NT2/D1 (cell line): ENCODE results near the gene KRTAP10-6.

Experiments used
- DNase-seq: peaks from one replicate; pipeline ENCODE4 v3.0.0-alpha.2; 2011; ENCODE audit warnings: low read depth, low spot score
- H3K27me3 ChIP-seq: 2 replicates; pipeline ENCODE4 v1.6.0; 2011; ENCODE audit warnings: mild to moderate bottlenecking; ENCODE audit not compliant: insufficient read length, insufficient read depth
- H3K36me3 ChIP-seq: 2 replicates; pipeline ENCODE4 v1.6.1; 2011; ENCODE audit warnings: mild to moderate bottlenecking, low read length, mixed read lengths; ENCODE audit not compliant: insufficient read depth, insufficient read length
- H3K4me1 ChIP-seq: 2 replicates; pipeline ENCODE4 v1.5.1; 2011; ENCODE audit not compliant: insufficient read depth, insufficient read length
- H3K4me3 ChIP-seq: 2 replicates; pipeline ENCODE4 v1.5.1; 2011; ENCODE audit warnings: low read depth; ENCODE audit not compliant: insufficient read length
- H3K9ac ChIP-seq: 2 replicates; pipeline ENCODE4 v1.6.0; 2011; ENCODE audit warnings: low read depth; ENCODE audit not compliant: insufficient read length
- H3K9me3 ChIP-seq: 2 replicates; pipeline ENCODE4 v1.5.1; 2011; ENCODE audit warnings: mild to moderate bottlenecking, low read length; ENCODE audit not compliant: insufficient read depth
- SUZ12 ChIP-seq: IDR thresholded peaks from 2 replicates; pipeline ENCODE4 v1.6.1; 2011; ENCODE audit not compliant: insufficient read length, insufficient read depth; ENCODE audit errors: extremely low read depth
- YY1 ChIP-seq: IDR thresholded peaks from 2 replicates; pipeline ENCODE4 v1.6.1; 2011; ENCODE audit not compliant: insufficient read length, insufficient read depth
- ZNF274 ChIP-seq: IDR thresholded peaks from 2 replicates; pipeline ENCODE4 v1.6.1; 2011; ENCODE audit warnings: mild to moderate bottlenecking, low read depth, low read length

KRTAP10-6 gene

DNA sequence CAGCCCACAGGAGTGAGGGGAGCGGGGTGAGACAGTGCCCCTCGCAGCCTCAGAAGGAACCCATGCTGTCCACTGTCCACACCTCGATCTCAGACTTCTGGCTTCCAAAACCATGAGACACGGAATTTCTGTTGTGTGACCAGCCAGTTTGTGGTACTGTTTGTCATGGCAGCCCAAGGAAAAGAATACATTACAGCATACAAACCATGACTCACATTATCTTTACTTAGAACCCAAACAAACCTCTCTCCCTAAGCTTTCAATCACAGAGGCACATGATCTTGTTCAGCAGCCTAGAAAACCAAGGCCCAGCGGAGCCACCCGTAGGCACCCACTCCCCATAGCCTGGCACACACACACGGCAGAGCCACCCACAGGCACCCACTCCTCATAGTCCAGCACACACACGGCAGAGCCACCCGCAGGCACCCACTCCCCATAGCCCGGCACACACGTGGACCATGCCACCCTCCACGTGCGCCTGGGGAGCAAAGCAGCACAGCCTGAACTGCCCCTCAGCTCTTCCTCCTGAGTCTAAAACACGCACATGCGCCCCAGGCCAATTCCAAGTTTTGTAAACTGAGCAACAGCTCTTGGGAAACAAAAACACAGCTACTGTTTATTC lies 19.2 kb downstream of the KRTAP10-6 start:
- no peak overlapping the region for H3K9ac ChIP-seq
- H3K36me3 ChIP-seq: no peaks in the 10 kb centered on the region
- peaks cover 32% of the 10 kb centered on the region for H3K9me3 ChIP-seq
- H3K27me3 ChIP-seq: no peaks in the 10 kb centered on the region
- no peak overlapping the region for H3K4me3 ChIP-seq
- TF ChIP-seq SUZ12 (no peak), ZNF274 (no peak), YY1 (no peak)
- no peak for DNase-seq
- H3K4me1 ChIP-seq: peaks cover 3% of the 10 kb centered on the region

DNA sequence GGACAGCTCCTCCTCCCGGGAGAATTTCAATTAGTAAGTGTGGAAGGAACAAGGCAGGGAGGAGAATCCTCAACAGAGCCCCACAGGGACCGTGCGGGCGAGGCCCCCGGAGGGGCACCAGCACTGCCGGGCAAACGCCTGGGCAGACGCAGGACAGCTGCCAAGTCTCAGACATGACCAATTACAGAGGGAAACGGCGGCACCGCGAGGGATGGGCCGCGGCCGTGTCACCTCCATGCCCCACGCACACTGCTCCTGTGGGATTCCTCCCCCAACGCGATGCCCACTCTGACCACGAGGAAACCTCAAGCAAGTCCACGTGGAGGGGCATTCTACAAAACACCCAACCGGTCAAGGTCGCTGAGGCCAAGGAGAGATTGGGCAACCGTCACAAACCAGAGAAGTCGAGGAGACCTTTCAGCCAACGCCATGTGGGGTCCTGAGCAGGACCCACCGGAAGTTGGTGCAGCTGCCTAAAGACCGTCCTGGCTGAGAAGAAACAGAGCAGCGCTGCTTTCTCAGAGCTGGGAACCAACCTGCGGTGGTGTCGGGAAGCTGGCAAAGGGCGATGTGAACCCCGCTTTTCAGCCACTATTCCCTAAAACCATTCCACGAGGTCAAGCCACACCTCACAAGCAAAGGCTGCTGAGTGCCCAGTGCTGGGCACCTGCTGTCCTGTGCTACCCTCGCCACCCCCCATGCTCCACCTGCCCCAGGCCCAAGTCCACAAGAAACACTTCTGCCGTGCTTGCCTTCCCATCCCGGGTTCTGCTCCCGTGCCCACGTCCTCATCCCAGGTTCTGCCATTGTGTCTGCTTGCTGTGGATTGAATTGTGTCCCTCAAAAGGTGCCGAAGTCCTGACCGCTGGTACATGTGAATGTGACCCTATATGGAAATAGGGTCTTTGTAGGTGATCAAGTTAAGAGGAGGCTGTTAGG lies 20.2 kb downstream of the KRTAP10-6 start:
- Histone ChIP-seq H3K36me3 (no peaks in the 10 kb centered on the region), H3K27me3 (no peaks in the 10 kb centered on the region), H3K9me3 (peaks cover 23% of the 10 kb centered on the region), H3K4me1 (peaks cover 3% of the 10 kb centered on the region), H3K4me3 (no peak overlapping the region), H3K9ac (no peak overlapping the region)
- no peak for DNase-seq
- TF ChIP-seq ZNF274: no peak
- no peak for TF ChIP-seq SUZ12
- no peak for TF ChIP-seq YY1

DNA sequence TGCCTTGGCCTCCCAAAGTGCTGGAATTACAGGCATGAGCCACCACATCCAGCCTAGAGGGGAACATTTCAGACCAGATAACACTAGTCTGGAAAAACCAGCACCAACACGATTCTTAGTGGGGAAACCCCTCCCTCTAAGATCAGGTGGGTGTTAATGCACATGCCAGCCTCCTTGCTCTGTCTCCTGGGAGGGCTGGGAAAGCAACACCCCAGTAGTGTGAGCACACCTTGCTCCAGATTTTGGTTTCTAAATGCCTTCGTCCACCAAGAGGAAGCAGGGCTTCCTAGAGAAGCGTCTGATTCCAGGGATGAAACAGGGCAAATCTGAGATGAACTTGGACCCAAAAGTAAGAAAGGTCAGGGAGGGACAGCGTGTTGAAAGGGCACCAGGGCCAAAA lies 21.0 kb downstream of the KRTAP10-6 start:
- TF ChIP-seq YY1 (no peak), ZNF274 (no peak), SUZ12 (no peak)
- Histone ChIP-seq H3K27me3 (no peaks in the 10 kb centered on the region), H3K4me1 (peaks cover 3% of the 10 kb centered on the region)

DNA sequence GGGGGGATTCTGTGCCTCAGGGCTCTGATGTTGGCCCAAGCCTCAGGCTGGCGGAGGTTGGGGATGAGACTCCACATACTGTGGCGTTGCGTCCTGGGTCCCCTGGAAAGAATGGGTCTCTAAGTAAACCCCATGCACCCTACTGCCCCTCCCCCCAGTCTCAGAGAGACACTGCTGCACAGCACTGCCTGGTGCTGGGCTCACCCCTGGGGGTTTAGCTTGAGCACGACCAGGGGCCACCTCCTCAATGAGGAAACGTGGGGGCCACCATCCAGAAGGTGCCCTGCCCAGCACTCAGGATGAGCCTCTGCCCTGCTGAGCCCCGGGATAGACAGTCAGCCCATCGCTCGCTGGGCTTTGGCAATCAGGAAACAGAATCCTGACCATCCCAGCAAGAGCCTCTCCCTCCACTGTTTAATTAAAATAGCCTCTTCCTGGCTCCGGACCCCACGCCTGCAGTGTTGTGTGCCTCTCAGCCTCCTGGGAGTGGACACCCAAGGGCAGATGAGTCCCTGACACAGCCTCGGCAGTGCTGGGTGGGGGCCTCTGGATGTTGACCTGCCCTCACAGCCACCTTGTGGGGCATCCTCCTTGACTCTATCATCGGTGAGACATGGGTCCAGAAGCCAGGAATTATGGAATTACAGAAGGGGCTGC lies 22.3 kb downstream of the KRTAP10-6 start:
- no peak for DNase-seq

More for the DNA sequence above, 21.0 kb downstream of the KRTAP10-6 start:
- H3K36me3 ChIP-seq: no peaks in the 10 kb centered on the region
- peaks cover 16% of the 10 kb centered on the region; the same call in 1 of the 2 replicates for H3K9me3 ChIP-seq
- H3K4me3 ChIP-seq: no peak overlapping the region
- no peak for DNase-seq
- H3K9ac ChIP-seq: no peak overlapping the region

DNA sequence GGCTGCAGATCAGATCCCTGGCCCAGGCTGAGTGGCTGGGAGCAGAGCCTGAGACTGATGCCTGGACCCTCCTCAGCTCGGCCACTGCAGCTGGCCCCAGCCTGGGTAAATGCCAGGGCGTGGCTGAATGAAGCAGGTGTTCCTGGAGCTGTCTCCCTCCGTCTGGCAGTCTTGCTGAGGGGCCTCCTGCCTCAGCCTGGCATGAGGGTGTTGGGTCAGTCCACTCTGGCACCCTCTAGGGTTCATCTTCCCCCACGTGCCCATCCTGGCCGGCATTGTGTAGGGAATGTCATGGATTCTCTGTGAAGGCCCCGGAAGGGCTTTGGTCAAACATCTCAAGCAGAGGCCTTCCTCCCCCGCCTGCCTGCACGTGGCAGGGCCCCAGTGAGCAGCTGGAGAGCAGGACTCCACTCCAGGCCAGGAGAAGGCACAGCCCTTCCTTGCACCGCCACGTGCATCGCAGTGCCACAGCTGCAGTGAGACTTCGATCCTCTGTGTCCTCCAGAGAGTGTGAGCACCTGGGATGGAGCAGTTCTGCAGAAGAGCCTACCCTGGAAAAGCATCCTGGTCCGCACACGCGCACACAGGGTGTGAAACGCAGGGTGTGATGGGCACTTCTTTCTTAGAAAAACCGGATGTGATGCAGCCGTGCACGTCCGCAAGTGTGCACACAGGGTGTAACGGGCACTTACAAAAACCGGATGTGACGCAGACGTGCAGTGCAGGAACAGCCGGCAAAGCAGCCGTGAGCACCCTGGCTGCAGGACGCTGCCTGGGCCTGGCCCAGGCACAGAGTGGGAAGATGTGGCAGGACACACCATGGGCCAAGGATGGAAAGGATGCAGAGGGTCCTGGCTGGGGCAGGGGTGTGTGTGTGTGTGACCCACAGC lies 23.4 kb downstream of the KRTAP10-6 start:
- no peaks in the 10 kb centered on the region for H3K36me3 ChIP-seq
- no peak for DNase-seq
- no peaks in the 10 kb centered on the region for H3K4me1 ChIP-seq
- no peak overlapping the region for H3K9ac ChIP-seq
- no peak overlapping the region for H3K4me3 ChIP-seq
- TF ChIP-seq SUZ12 (no peak), YY1 (no peak), ZNF274 (no peak)
- H3K27me3 ChIP-seq: no peaks in the 10 kb centered on the region
- peaks cover 16% of the 10 kb centered on the region; the same call in 1 of the 2 replicates for H3K9me3 ChIP-seq

More for the DNA sequence above, 22.3 kb downstream of the KRTAP10-6 start:
- no peak overlapping the region for H3K9ac ChIP-seq
- no peaks in the 10 kb centered on the region for H3K36me3 ChIP-seq
- H3K4me1 ChIP-seq: peaks cover 3% of the 10 kb centered on the region
- no peaks in the 10 kb centered on the region for H3K27me3 ChIP-seq
- peaks cover 16% of the 10 kb centered on the region; the same call in 1 of the 2 replicates for H3K9me3 ChIP-seq
- no peak for TF ChIP-seq YY1
- TF ChIP-seq ZNF274: no peak
- no peak for TF ChIP-seq SUZ12
- H3K4me3 ChIP-seq: no peak overlapping the region

DNA sequence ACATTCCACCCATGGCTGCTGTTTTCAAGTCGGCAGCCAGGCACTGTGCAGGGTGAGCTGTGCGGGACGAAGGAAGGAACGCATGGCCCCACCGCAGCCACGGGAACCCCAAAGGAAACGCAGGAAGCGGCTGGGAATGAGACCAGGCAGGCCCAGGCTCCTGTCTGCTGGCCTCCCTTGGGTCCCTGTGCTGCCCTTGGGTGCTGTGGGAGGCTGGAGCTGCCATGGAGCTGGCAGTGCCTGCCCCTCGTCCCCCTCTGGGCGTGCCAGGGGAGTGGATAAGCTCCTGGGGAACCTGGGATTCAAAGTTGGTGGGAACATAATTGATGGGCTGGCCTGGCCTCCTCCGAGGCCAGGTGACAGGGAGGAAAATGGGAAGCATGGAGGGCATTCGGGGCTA lies 24.0 kb downstream of the KRTAP10-6 start:
- TF ChIP-seq YY1 (no peak), ZNF274 (no peak), SUZ12 (no peak)
- no peak overlapping the region for H3K9ac ChIP-seq
- H3K36me3 ChIP-seq: no peaks in the 10 kb centered on the region
- H3K4me3 ChIP-seq: no peak overlapping the region
- H3K9me3 ChIP-seq: peaks cover 16% of the 10 kb centered on the region
- no peak for DNase-seq
- no peaks in the 10 kb centered on the region for H3K27me3 ChIP-seq
- H3K4me1 ChIP-seq: no peaks in the 10 kb centered on the region
